ENCODE results near the gene ZFYVE28. TPM values are rescaled to one million over a fixed set of nuclear protein-coding genes. Genes with fewer than 3 reads are reported as not detected.

Gene ZFYVE28
- total RNA-seq, 1 donor from 2014 or later, result 3.3 TPM

DNA sequence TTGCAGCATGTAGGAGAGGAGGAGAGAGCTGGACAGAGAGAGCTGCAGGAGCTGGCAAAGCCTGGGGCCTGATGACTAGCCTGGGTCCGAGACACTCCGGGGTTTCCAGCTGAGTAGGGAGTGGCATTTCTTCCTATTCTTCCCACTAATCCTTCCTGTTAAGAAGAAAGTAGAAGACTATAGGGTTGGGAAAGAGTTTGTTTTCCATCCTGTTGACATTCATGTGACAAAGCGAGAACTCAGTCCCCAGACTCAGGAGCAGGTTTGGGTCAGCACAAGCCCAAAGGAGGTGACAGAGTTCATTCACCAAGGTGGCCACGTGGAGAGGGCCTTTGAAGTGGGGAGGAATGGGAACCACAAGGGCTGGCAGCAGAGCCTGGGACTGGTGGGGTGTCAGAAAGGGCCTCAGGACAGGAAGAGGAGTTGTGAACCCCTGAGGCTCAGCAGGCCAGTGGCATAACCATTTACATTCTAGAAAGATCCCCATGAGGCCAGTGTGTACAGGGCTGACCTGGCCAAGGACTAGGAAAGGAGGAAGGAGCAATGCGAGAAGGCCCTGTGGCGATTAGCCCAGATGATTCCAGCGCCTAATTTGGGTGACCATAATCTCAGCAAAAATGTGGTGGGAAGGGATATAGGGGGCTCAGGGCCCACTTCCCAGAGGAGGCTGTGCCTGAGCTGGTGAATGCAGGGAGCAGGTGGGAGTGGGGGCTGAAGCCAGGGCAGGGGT, 173.2 kb downstream of the ZFYVE28 start:
- H3K27ac Mint-ChIP-seq, result peak overlapping the region; percentile 74
- no peaks in the 10 kb centered on the region for H3K27me3 Mint-ChIP-seq
- H3K4me1 Mint-ChIP-seq (ENCODE audit: low read depth), result peaks cover 9% of the 10 kb centered on the region
- H3K9me3 Mint-ChIP-seq (ENCODE audit: low read depth), result no peaks in the 10 kb centered on the region
- H3K4me3 Mint-ChIP-seq (ENCODE audit: low read depth), result no peak overlapping the region
- no peak for DNase-seq (ENCODE audit: low spot score, unreplicated experiment)
- TF ChIP-seq CTCF (IDR thresholded peaks at IDR 0.05; ENCODE audit: unreplicated experiment), result no peak
- H3K36me3 Mint-ChIP-seq (ENCODE audit: insufficient read depth), result no peaks in the 10 kb centered on the region

DNA sequence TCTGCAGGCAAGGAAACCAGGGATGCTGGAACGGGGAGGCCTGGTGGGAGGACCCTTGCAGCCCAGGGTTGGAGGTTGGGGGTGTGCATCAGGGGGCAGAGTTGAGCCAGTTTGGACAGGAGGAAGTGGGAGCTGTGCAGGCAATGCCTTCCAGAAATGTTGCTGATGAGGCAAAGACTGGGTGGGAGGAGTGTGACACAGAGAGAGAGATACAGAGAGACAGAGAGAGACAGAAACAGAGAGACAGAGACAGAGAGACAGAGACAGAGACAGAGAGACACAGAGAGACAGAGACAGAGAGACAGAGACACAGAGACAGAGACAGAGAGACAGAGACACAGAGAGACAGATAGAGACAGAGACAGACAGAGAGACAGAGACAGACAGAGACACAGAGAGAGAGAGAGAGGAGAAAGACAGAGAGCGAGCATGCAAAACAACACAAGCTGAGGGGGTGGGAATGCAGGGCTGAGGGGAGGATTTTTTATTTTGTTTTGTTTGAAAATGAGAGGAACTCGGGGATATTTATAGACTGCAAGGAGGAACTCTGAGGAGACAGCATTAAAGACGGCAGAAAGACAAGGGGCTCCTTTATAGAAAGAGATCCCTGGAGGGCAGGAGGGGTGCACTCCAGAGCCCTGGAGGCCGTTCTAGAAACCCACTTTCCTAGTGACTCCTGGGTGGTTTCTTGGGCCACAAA, 174.6 kb downstream of the ZFYVE28 start:
- peak; percentile 24 for TF ChIP-seq CTCF (IDR thresholded peaks at IDR 0.05; ENCODE audit: unreplicated experiment)
- DNase-seq (ENCODE audit: low spot score, unreplicated experiment), result peak; percentile 9
- Mint-ChIP-seq H3K27ac (peak overlapping the region; percentile 30), H3K4me3 (ENCODE audit: low read depth) (no peak overlapping the region), H3K4me1 (ENCODE audit: low read depth) (peaks cover 16% of the 10 kb centered on the region), H3K36me3 (ENCODE audit: insufficient read depth) (no peaks in the 10 kb centered on the region), H3K9me3 (ENCODE audit: low read depth) (no peaks in the 10 kb centered on the region), H3K27me3 (no peaks in the 10 kb centered on the region)

- Mint-ChIP-seq H3K4me3 (ENCODE audit: low read depth) (peak within 1 kb of the TSS; percentile 87), H3K4me1 (ENCODE audit: low read depth) (peaks cover 16% of the 10 kb centered on the region), H3K27ac (peak within 1 kb of the TSS; percentile 96), H3K27me3 (no peaks in the 10 kb centered on the region), H3K36me3 (ENCODE audit: insufficient read depth) (no peaks in the 10 kb centered on the region), H3K9me3 (ENCODE audit: low read depth) (no peaks in the 10 kb centered on the region)
- no peak for TF ChIP-seq CTCF (IDR thresholded peaks at IDR 0.05; ENCODE audit: unreplicated experiment)
- peak; percentile 99 for DNase-seq (ENCODE audit: low spot score, unreplicated experiment)
Observed at GRCh38 chr4:2241410-2242353, 176.8 kb downstream of the ZFYVE28 start, which contains the start of the genes HAUS3 and POLN. Gene HAUS3, minus strand, starts transcription at chr4:2242121. Its CDS starts 1,175 bp downstream, at chr4:2240946. Gene POLN, minus strand, starts transcription at chr4:2242121. Its CDS starts 12,890 bp downstream, at chr4:2229231.

DNA sequence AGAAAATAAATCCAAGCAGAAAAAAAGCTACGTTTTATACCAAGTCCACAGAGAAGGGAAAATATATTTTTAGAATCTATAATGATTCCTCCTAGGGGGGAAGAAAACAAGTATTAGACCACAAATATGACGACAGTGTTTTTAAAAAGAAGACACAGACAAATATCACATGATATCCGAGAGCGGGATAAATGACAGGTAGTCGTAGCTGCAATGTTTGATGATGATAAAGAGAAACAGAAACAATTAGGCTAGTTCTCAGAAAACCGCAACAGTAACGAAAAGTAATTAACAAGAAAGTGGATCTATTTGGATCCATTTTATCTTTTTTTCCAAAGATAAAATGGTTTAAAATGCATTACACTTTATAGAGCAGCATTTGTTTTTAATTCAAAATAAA, 177.4 kb downstream of the ZFYVE28 start:
- Mint-ChIP-seq H3K9me3 (ENCODE audit: low read depth) (no peaks in the 10 kb centered on the region), H3K27me3 (no peaks in the 10 kb centered on the region), H3K36me3 (ENCODE audit: insufficient read depth) (no peaks in the 10 kb centered on the region), H3K4me1 (ENCODE audit: low read depth) (peaks cover 16% of the 10 kb centered on the region), H3K27ac (peak overlapping the region; percentile 96), H3K4me3 (ENCODE audit: low read depth) (peak overlapping the region; percentile 87)
- no peak for TF ChIP-seq CTCF (IDR thresholded peaks at IDR 0.05; ENCODE audit: unreplicated experiment)
- no peak for DNase-seq (ENCODE audit: low spot score, unreplicated experiment)
